HG02763 (cell line): Measurements from ENCODE around the gene LCNL1.

Source experiments
- ATAC-seq: cut with Tn5 transposase; IDR thresholded peaks from one replicate; pipeline ENCODE4 v1.9.1; 2021; ENCODE audit warnings: mild to moderate bottlenecking, moderate library complexity; ENCODE audit not compliant: unreplicated experiment

Gene LCNL1

DNA sequence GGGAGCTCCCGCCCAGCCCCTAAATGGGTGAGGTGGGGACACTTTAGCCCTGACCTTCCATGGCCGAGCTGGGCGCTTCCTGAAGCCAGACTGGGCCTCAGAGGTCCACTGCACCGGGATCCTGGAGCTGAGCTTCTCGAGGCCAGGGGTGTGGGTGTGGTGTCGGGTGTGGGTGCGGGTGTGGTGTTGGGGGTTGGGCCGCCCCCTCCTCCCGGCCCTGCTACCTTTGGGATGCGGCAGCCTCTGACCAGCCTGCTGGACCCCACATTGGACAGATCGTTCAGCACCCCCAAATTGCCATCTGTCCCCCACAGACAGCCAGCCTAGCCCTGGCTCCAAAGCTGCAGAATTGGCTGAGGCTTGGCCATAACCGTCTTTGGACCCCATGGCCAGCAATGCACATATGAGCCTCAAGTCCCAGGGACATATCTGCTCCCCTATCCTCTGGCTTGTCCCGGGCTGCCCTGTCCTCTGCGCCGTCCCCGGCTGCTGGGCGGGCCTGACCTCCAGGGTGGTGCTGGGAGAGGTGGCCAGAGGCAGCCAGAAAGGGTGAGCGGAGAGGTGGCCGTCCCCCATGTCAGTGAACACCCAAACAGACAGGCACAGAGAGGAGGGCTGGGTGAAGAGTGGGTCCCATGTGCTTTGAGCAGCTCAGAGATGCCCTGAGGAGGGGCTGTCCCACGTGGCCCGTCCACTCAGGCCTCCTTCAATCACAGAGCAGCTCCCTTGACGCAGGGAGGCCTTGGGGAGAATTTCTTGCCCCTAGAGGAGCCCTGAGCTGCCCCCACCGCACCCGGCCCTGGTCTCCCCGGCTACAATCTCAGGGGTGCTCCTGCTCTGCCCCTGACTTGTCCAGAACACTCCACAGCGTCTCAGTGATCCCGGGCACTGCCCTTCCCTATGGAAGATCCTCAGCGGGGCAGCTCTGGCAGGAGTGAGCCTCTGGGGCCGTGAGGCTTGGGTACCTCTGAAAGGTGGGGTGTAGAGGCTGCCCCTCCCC is 8.9 kb upstream of the LCNL1 start:
- no peak for ATAC-seq

DNA sequence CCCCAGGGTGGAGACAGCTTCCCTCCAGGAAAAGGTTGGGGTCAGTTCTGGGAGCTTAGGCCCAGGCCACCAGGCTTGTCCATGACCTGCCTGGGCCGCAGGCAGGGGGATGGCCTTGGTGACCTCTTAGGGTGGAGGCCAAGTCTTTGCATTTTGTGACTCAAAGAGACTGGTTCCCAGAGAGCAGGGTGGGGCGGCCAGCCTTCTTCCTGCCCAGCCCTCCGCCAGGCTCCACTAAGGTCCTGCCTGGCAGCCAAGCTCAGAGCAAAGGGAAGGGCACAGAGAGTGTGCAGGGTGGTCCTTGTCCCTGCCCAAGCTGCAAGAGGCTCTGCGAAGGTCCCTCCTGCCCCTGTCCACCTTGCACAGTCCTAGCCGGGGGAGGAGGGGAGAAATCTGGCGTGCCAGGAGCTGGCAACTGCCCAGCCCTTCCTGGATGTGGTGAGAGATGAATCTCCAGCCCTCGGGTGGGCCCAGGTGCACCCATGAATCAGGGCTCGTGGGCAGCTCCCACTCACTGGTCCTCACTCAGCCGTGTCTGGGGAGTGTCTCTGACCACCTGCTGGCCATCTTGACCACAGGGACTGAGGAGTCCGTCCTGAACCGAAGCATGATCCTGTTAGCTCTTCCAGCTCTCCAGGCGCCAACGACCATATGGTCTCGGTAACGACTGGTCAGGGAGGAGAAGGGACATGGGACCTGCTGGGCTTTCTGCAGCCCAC is 7.8 kb upstream of the LCNL1 start:
- no peak for ATAC-seq

DNA sequence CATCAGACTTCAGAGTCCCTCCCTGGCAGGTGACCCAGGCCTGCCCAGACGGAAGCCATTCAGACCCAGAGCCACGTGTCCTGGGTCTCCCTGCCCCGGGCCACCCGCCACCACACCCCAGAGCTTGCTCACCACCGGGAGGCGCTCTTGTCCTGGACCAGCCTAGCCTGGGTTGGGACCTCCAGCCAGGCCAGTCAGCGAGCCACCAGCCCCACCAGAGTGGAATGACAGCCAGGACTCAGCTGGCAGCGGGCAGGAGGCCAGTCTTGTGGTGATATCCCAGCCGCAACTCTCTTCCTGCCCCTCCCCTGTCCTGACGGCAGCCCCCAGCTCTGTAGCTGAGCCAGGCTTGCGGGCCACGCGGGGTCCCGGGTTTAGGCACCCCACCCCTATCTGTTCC is 7.1 kb upstream of the LCNL1 start:
- ATAC-seq, result no peak

DNA sequence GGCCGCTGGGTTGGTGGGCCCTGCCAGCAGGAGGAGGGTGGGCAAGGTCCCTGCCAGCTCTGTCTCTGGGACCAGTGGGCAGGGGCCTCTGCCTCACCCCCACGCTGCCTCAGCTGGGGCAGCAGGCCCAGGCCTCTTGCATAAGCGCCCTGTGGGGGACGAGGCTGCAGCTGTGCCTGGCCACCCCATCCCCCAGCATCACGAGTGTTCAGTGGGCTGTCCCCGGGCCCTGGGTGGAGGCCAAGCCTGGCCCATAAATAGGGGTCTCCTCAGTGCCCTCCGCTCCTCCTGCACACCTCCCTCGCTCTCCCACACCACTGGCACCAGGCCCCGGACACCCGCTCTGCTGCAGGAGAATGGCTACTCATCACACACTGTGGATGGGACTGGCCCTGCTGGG is 5.6 kb upstream of the LCNL1 start, which contains the start of gene PTGDS:
TSS of gene PTGDS (plus strand) at position 282 of the 400 bp plus-strand sequence. CDS start at position 357, 75 bp downstream.
- ATAC-seq, result no peak

DNA sequence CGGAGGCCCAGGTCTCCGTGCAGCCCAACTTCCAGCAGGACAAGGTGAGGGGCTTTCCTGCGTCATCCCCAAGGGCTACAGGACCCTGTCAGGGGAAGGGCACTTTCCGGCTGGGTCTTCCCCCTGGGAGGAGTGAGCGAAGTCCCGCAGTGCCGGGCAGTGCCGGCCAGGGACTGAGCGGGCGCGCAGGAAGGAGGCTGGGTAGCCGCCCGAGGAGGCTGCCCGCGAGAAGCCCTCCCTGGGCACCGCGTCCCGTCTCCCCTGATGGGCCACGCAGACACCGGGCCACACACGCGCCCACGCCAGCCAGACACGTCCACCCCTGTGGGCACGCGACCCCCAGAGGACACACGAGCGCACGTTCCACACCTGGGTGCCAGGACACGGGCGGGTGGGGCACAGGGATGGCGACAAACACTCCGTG is 5.1 kb upstream of the LCNL1 start:
- ATAC-seq, result no peak

DNA sequence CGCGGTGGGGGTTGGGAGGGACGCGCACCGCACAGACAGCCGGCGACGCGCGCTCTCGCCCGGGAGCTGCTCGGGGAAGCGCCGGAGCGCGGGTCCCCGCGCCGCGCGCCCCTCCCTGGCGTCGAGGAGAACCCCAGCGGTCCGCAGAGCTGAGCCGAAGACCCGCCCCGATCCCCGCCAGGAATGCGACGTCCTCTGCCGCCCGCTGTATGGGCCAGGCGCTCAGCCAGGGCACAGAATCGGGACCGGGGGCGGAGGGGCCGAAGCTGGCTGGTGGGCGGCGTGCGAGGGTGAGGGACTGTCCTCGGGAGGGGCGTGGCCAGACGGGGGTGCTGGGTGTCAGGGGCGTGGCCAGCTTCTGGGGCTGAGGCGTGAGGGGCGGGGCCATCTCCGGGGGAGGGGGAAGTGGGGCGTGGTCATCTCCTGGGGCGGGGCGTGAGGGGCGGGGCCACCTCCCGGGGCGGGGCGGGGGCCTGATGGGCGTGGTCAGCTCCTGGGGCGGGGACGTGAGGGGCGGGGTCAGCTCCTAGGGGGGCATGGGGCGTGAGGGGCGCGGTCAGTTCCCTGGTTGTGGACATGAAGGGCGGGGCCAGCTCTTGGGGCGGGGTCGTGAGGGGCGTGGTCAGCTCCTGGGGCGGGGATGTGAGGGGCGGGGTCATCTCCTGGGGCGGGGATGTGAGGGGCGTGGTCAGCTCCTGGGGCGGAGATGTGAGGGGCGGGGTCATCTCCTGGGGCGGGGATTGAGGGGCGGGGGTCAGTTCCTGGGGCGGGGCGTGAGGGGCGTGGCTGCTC is 4.5 kb upstream of the LCNL1 start:
- ATAC-seq, result no peak

DNA sequence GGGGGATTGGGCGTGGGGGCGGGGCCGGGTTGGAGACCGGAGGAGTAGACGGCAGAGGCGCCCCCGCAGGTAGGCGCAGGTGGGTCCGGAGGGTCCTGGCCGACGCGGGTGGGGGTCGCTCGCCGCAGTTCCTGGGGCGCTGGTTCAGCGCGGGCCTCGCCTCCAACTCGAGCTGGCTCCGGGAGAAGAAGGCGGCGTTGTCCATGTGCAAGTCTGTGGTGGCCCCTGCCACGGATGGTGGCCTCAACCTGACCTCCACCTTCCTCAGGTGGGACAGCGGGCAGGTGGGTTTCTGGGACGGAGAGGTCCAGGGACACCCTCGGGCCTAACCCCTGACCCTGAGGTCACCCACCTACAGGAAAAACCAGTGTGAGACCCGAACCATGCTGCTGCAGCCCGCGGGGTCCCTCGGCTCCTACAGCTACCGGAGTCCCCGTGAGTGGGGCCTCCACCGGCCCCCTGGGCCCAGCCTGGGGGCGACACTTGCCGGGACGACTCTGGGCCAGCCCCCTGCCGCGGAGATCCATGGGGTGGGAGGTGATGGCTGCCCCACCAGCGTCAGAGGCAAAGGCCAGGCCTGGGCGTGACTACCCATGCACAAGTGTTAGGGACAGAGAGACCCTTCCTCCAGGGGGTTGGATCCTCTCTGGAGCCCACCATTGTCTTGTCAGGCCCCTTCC is 3.8 kb upstream of the LCNL1 start:
- ATAC-seq, result no peak

DNA sequence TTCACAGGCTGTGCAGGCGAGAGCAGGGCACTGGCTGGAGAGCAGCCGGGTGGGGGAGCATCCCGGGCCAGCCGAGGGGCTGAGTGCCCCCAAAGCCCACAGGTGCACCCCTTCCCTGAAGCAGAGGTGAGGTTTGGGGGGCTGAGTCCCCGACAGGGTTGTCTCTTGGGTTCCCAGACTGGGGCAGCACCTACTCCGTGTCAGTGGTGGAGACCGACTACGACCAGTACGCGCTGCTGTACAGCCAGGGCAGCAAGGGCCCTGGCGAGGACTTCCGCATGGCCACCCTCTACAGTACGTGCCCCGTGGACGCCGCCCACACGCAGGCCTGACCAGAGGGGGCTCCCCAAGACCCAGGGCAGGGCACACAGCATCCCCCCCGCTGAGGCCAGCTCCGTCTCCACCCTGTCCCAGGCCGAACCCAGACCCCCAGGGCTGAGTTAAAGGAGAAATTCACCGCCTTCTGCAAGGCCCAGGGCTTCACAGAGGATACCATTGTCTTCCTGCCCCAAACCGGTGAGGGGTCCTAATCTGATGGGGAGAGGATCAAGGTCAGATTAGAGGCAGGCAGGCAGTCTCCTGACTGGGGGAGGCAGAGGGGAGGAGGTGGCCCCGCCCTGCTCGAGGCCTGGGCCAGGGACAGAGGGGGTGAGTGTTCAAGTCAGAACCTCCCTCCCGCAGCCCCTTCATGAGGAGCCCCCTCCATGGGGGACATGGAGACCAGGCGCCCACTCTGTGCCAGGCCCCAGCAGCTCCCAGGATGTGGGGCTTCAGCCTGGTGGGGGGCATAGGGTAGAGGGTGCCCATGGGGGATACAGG is 2.8 kb upstream of the LCNL1 start:
- no peak for ATAC-seq

DNA sequence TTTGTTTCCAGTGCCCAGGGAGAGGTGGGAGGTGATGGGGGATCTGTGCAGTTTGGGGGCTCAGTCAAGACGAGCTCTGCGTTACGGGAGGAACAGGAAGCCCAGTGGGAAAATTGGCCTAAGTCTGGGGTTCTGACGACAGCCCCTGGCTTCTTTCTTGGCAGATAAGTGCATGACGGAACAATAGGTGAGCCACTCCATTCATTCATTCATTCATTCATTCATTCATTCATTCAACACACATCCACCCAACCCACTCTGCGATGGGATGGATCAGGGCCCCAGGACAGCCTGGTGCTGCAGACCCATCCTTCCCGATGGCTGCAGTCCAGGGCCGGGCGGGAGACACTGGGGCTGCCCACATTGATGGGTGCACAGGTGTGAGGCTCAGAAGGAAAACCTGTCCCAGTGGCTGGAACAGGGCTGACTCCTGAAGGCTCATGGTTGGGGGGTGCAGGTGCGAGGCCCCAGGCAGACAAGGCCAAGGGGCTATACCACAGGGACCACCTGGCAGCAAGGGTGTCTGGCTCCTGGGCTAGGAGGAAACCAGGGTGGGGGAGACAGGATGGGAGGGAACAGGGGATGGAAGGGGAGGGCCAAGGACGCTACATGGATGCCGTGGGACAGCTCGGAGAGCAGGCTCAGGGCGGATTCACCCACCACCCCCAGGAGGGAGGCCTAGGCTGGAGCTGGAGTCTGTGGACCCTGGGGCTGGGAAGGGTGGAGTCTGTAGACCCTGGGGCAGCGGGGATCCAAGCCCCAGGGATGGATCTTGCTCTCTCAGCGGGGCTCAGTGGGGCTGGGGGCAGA is 1.9 kb upstream of the LCNL1 start:
- no peak for ATAC-seq

DNA sequence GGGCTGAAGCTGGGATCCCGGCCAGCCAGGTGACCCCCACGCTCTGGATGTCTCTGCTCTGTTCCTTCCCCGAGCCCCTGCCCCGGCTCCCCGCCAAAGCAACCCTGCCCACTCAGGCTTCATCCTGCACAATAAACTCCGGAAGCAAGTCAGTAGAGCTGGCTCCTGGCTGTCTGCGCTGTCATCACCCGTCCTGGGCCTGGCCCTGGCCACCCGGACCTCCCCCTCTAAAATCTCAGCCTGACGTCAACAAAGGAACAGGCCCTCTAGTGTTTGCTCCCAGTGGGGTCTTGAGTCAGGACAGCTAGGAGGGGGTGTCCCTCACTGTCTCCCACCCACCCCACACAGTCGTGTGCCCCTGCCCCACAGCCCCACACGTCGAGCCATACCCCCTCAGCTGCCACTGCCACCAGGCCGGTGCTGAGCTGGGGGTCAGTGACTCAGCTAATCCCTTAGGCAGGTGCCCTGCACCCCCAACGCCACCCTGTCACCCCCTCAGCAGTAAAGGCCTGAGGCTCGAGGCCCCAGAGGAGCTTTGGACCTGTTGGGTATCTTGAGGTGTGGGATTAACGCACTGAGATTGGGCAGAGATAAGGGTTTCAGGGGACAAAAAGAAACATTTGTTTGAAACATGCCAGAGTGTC is 1.1 kb upstream of the LCNL1 start:
- no peak for ATAC-seq

DNA sequence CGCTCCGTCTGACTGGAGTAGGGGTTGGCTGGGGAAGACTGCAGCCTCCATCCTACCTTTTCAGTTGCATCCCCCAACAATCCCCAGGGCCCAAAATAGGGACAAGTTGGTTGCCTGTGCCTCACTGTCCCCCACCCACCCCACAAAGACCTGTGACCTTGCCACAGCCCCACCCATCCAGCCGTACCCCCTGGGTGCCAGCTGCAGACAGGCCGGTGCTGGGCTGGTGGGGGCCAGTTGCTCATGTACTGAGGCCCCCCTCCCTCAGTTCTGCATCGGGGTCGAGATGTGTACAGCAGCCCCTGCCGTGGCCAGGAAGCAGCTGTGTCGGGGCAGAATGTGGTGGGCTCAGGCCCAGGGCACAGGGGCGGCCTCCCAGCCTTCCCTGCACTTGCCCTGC is 374 bp downstream of the LCNL1 start:
- no peak for ATAC-seq

DNA sequence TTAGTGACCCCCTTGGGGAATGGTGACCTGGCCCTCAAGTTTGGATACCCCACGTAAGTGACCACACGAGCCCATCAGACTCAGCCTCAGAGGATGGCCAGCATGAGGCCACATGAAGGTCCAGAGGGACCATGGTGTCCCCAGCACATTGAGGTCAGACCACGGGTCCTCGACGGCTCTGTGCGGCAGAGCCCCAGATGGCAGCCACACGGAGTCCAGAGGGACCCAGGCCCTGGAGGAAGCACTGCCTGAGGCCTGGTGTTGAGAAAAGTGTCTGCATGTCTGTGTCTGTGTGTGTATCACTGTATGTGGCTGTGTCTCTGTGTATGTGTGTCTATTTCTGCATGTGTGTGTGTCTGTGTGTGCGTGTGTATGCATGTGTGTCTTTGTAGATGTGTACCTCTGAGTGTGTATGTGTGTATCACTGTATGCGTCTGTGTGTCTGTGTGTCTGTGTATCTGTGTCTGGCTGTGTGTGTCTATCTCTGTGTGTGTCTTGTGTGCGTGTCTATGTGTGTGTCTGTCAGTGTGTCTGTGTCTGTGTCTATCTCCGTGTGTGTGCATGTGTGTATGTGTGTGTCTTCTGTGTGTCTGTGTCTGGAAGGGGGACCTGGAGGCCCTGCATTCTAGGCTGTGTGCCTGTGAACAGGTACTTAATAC is 992 bp downstream of the LCNL1 start:
- no peak for ATAC-seq

DNA sequence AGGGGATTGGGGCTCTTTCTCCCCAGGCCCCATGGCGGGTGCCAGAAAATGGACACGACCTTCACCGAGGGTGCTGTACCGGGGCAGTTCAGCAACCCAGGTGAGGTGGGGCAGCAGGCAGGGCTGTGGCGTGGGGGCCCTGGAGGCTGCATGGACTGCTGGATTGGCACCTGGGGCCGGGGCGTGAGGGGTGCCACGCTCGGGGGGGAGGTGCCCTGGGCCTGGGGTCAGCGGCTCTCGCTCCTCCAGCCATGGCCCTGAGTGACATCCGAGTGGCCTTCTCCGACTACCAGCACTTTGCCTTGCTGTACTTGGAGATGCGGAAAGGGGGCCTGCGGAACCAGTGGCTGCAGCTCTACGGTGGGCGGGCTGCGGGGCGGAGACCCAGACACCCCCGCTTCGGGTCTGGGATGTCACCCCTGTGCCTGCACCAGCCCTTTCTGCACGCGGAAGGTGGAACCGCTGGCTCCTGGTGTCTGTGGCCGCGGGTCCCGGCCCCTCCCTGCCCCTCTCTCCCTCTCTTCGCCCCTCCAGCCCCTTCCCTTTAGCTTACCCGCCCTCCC is 1.8 kb downstream of the LCNL1 start:
- ATAC-seq, result no peak

DNA sequence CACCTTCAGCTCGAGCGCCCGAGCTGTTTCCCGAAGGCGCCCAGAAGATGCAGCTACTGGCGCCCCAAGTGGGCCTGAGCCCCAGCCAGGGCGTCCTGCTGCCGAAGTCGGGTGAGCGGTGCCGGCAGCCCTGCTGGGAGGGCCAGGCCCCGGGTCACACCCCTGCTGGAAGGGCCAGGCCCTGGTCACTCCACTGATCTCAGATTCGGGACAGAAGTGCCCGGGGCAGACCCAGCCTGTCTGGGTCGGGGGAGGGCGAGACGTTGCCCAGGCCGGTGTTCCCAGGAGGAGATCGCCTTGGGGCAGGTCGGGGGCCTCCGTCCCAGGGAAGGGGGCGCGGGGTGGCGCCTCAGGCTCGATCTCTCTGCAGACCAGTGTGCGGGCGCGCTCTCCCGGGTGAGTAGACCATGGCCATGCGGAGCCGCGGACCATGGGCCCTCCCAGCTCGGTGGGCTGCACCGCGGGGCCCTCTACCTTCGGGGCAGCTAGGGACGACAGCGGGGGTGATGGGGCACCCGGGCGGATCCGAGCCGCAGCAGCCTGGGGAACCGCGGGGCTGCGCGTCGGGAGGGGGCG is 2.3 kb downstream of the LCNL1 start:
- no peak for ATAC-seq

DNA sequence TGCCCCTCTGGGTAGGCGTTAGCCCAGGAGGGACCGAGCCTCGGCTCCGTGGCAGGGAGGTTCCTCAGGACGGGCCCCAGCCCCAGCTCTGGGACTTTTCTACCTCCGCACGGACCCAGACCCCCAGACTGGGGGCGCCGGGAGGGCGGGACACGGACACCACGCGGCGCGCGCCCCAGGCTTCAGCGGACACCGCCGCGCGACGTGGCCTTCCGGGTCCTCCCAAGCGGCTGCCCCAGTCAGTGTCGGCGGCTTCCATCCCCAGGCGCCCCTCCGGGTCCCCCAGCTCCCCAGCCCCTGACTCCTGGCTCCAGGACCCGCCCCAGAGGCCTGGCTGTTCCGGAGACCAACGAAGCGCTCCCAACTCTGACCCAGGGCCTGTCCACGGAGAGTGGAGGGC is 3.1 kb downstream of the LCNL1 start:
- no peak for ATAC-seq

DNA sequence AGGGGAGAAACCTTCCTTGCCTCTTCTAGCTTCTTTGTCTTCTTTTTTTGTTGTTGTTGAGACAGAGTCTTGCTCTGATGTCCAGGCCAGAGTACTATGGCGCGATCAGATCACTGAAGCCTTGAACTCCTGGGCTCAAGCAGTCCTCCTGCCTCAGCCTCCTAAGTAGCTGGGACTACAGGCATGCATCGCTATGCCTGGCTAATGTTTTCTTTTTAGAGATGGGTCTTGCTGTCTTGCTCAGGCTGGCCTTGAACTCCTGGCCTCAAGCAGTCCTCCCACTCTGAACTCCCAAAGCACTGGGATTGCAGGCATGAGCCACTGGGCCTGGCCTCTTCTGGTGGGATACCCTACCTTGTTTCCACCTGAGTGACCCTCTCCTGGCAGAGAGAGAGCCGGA is 6.1 kb downstream of the LCNL1 start:
- ATAC-seq, result no peak

DNA sequence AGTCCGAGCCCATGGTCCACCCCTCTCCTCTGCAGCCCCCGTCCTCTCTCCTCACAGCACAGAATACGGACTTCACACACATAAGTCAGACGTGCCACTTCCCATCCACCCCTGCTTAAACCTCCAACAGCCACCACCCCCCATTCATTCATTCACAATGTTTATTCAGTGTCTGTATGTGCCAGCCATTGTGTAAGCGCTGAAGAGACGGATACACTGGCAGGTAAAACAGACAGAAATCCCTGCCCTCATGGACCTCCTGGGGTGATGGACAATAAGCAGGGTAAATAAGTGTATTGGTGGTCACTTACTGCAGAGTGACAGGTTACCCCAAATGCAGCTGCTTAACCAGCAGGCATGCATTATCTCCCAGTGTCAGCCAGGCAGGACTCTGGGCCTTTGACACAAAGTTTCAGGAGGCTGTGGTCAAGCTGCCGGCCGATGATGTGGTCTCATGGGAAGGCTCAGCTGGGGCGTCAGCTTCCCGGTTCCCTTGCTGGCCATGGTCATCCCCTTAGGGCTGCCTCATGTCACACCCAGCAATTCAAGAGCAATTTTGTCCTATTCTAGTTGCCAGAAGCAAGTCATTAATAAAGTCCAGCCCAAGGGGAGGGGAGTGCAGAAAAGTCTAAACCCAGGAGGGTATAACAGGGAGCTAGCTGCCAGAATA is 7.6 kb downstream of the LCNL1 start:
- ATAC-seq, result no peak
